NCI-H2081 (cell line): ENCODE measurements around the gene CHRD.
A peak's percentile ranks its signal among the peaks of the same experiment; 100 is the strongest.

Experiments used
- DNase-seq, 2 experiments: peaks; one replicate each; lab custom pipeline; 2025; lab: John Stamatoyannopoulos, UW

Gene CHRD

DNA sequence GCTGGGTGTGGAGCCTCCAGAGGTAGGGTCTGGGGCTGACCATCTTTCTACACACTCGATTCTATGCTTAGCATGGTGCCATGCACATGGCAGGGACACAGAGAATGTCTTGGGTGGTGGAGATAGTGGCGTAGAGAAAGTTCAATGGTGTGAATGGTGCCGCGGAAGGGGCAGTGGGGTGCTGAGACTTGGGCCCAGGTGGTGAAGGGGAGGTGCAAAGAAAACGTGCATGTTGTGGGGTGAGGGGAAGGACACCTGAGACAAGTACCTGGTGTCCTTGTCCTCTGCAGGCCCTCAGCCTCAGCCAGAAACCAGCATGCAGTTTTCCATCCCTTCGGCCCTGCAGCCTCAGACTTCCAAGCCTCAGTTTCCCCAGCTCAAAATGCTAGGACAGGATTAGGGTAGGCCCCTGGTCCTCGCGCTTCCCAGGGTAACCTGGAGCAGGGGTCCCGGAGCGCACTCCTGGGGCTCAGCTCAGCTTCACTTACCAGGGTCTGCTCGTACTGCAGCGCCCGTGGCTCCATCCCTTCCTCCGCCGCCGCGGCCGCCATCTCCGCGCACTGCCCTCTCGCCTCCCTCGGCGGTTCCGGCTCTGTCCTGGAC is 18.8 kb upstream of the CHRD start:
- no peak for DNase-seq

DNA sequence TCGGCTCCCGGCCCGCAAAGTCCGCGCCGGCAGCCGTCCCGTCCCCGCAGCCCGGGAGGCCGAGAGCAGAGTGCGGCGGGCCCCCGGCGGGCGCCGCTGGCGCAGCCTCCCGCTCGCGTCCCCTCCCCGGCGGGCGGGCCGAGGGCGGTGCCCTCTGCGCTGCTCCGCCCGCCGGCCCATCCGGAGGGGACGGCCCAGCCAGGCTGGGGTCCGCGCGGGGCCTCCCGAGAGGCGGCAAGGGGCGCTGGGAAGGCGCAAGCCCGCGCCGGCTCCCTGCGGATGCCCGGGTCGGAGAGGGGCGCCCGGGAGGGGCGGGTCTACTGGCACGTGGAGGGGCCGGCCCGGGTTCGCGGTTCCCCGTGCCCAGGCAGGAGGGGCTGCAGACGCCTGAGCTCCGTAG is 18.3 kb upstream of the CHRD start, which contains the start of the genes CLCN2 and POLR2H:
CLCN2 (minus strand) TSS at position 74 of the 400 bp plus-strand sequence. CDS start 126 bp downstream, outside the sequence.
POLR2H (plus strand) TSS at position 179 of the 400 bp plus-strand sequence. CDS start 1,783 bp downstream, outside the sequence.
- peak; percentile 69 to 79 for DNase-seq

DNA sequence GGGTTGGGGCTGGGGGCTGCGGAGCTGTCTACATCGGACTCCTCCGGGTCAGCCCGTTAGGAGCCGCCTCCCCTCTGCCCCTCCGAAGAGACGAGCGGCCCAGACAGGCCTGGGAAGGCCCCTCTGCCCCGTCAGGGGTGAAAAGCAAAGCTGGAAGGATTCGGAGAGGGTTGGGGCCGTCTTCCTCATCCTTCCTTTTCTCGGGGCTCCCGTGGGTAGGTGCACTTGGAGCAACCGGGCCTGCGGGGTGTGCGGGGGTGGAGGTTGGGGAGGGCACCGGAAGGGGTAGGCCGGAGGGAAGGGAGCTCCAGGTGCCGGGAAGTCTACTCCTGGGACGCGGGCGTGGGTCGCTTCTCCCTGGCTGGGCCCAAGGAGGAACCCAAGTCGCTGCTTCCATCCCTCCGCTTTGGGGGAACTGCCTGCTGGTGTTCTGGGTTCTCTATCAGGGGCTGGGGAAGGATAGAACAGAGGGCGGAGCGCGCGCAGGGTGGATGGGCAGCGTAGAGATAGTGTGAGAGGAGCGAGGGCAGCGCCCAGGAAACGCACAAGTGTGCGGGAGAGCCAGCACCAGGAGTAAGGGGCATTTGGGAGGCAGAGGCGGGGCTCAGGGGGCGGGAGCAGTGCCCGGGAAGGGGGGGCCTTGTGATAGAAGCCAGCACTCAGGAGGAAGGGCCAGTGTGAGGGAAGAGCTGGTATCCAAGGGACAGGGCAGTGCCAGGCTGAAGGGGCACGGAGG is 17.8 kb upstream of the CHRD start:
- peak; percentile 80 to 85 for DNase-seq

DNA sequence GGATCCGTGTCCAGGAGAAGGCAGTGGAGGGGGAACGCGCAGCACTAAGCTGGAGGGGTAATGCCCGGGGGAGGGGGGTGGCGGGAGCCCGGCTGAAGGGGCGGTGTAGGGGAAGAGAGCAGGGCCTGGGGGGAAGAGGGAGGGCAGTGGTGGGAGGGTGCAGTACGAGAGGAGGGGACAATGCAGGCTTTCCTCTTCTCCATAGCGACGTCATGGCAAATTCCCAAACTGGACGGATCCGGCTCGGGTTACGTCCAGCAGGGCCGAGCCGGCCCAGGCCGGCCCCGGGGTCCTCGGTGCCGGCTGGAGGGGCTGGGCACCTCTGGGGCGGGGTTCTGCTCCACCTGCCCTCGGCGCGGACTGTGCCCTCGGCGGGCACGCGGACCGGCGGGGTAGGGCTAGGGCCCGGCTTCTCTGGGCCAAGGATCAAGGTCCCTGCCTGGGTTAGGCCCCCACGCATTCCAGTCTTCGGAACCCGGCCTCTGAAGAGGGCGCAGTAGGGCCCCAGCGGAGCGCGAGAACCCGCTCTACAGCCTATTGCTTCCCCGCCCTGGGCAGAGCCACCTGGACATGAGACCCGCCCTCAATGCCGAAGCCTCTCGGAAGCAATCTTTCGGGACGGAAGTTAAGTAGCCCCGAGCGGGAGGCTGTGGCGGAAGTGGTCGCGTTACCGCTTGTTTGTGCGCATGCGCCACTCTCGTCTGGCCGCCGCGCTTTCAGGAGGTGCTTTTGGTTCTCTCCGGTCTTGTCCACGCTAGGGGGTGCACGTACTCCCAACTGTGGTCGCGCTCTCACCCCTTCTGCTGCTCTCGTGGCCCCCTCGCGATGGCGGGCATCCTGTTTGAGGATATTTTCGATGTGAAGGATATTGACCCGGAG is 16.9 kb upstream of the CHRD start:
- DNase-seq, result peak; percentile 100

DNA sequence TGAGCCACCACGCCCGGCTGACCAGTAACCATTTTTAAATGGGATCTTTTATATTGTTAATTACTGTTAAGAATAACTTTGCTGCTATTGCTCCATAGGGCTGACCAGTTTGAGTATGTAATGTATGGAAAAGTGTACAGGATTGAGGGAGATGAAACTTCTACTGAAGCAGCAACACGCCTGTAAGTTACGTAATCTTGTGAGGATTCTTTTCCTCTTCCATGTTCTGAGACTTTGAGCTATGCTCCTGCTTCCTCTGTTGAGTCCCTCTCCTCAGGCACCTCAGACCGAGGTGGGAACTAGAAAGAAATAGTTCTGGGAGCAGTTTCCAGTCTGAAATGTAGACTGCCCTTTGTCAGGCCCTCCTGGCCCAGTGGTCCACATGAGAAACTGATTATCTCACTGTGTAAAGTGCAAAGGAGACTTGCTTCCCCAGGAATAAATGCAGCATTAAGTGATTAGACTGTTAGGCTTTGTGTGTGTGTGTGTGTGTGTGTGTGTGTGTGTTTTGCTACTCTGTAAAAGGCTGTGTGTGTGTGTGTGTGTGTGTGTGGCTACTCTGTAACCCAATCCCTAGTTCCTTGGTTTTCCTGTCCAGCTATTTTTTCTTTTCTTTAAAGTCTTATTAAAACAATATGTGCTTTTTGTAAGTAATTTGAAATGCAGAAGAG is 13.1 kb upstream of the CHRD start:
- no peak for DNase-seq

DNA sequence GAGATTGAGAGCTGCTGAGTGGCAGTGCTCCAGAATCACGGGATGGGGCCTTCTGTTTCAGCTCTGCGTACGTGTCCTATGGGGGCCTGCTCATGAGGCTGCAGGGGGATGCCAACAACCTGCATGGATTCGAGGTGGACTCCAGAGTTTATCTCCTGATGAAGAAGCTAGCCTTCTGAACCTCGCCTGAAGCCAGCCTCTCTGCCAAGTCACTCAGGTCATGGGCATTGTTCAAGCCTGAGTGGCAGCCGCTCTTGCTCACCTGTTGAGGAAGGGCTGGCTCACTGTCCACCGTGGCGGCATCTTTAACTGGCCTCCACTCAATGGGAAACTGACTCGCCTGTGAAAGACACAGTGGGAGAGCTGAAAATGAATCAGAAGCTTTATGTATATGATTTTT is 11.7 kb upstream of the CHRD start:
- DNase-seq, result no peak

DNA sequence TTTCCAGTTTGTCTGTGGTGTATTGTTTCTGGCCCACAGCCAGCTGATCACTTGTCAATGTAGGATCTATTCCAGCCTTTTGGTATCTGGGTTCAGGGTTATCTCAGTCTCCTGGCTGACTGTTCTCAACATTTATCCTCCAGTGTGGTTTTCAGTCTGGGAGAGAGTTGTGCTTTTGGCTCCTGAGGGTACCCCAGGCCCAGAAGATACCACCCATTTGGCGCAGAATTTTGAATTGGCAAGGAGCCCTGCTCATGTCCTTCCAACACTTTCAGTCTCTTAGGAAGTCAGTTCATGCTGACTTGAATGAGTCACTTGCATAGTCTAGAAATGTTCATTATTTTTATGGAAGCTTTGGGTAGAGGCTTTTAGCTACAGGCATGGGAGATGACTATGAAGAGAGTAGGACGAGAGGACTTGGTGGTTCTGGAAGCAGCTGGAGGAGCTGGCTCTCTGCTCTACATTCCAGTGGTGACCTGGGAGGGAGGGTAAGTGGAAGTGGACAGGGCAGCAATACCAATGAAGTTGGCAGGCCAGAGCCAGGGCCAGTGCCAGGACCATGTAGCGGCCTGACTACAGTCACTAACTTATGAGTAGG is 11.2 kb upstream of the CHRD start:
- no peak for DNase-seq

DNA sequence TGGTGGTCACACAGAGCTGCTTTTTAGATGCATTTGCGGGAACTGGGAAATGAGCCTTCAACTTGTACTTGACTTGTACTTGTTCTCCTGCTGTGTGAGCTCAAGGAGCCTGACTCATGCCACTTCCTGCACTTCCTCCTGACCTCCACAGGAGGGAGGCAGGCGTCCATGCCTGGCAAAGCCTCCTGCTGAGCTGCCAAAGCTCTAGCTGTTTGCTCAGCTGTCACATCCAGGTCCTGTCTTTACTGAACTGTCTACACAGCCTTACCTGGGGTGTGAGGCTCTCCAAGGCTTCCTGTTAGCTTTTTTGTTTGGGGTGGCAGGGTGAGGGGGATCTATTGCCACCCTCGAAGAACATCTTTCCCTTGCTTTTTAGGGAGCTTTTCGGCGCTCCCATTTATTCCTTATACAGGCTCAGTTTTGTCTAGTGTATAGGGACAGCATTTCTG is 8.3 kb upstream of the CHRD start:
- peak; percentile 98 to 99 for DNase-seq

DNA sequence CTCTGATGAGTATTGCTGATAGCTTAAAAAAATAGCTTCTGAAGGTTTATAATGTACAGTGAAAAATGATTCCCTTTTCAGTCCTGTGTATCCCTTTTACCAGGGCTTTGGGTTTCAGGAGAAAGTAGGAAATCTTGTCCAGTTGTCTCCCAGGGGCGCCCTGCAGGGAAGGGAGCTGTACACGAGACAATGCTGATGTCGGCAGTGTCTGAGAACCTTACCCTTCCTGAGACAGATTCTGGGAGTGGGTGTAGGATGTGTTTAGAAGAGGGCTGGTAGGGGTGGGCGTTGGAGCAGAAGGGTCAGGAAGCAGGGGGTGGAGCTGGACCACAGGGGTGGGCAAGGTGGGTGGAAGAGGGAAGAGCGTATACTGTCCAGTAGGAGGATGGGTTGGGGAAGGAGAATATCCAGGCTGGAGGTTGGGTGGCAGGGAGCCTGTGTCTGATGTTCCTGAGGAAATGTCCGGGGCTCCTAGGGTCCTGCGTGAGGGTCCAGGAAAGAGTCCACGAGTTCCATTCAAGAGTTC is 7.5 kb upstream of the CHRD start:
- DNase-seq, result no peak

DNA sequence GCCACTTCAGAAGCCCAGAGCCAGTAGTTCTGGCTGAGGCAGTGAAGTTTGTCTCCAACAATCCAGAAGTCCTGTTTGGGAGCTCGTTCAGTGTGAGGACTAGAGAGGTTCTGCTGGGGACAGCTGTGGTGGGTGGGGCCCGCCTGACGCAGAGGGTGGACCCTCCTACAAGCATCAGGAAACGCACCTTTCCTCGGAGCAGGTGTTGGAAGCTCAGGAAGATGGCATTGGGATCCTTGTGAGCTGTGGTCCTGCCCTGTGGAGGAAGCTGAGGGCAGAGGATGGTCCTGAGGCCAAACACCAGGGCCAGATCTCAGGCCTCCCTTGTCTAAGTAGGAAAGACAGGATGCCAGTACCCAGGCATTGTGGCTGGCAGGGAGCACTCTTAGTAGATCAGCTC is 6.9 kb upstream of the CHRD start:
- no peak for DNase-seq

DNA sequence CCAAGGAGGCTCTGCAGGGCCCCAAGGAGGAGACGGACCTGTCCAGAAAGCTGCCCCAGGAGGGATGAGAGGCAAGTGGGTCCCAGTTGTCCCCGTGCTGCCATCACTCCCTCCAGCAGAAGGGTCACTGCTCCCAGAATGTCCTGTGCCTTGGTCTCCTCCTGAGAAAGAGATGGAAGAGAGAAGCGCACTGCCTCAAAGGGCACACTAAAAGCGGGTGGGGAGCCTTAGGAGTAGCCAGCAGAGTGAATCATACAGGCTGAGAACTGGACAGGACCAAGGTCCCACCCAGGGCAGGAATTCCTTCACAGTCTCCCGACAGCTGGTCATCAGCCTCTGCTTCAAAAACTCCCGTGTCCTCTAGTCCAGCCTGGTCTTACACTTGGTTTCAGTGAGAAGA is 6.4 kb upstream of the CHRD start:
- DNase-seq, result no peak

DNA sequence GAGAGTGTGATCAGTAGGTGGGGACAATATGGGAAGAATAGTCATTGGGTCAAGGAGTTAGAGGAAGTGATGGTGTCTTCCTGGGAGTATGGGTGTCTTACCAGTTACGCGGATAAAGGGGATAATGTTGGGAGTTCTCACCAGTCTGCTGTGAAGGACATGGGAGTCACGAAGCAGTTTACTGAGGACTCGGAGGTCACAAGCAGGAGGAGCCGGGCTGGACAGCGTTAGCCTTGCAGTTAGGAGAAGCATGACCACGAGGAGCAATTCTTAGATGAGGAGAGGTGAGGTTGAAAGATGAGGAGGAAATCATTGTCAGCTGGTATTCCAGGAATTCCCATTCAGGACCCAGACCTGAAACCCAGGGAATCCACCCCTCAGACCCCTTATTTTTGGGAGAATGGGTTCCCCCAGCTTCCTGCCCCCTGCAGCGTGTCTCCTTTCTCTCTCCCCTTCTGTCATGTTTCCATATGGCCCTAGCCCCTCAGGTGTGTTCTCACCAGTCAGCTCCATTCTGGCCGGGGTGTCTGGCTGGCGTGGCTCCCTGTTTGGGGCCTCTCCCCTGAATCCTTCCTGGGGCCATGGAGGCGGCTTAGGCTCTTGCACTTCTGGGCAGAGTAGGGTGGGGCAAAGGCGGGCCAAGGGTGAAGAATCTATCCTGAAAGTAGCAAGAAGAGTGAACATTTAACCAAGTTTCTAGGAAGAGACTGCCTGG is 4.0 kb upstream of the CHRD start:
- no peak for DNase-seq

DNA sequence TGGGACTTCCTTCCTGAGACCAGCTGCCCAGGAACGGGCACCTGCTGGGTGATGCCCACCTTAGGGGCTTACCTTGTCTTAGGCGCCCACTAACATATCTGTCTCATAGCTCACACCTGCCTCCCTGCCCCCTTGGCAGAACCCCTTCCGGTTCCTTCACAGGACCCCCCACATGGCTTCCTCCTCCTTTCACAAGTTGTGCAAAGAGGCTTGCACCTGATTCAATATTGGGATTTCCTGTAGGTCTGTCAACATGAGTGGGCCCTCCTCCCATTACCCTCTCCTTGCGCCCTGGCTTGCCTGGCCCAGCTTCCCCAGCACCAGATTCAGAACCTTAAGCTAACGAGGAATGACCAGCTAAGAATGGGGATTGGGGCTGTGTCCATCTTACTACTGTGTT is 2.5 kb upstream of the CHRD start:
- peak; percentile 69 to 91 for DNase-seq

DNA sequence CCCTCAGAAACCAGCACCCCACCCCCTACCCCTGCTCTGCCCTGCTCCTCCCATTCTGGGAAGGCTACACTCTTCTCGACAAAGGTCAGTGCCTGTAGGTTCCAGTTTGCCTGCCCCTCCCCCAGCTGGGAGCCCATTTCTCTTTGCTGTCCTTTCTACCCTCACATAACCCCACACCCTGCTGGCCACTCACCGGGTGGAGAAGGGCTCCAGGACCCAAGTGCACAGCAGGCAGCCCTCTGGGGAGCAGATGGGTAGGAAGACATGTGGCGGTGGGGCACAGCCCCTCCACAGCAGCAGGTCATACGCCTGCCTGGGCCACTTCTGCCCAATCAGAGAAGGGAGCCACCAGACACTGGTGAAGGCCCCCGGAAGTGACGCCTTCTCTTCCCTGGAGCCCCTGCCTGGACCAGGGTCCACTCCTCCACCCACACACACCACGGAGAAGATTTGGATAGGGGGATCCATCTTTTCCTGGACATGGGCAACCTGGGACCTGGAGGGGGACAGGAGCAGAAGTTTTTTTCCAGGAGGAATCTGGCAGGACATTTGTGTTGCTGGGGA is 1.9 kb upstream of the CHRD start, which contains the start of gene THPO:
THPO (minus strand) TSS at position 326 of the 564 bp plus-strand sequence. CDS start 1,948 bp downstream, outside the sequence.
- DNase-seq, result peak in 1 of 2 experiments; percentile 47

DNA sequence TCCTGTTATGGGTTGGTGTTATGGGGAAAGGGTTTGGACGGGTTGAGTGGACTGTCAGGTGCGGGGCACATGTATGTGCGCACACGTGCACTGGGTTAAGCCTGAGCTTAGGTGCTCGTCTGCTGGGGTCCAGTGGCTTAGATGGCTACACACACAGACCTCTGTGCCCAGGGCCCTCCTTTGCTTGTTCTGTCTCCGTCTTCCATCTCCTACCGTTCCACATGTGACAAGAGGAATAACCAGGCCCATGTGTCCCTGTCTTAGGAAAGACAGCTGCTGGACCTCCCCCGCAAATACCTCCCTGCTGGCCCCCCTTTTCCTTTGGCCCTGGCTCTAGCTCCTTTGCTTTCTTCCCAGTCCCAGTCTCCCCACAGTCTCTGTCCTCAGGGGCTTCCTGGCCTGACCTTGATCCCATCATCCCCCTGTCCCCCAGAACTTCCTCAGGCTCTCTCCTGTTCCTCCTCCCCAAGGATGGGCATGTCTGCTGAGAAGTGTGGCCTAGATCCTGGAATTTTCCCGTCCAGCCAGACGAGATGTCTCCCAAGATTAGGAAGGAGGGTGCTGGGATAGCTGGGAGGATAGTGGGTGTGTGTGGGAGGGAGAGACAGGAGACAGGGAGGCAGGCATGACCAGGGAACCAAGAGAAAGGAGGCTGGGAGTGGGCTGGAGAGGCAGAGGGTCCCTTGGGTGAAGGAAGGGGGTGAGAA is 1.1 kb upstream of the CHRD start:
- no peak for DNase-seq

DNA sequence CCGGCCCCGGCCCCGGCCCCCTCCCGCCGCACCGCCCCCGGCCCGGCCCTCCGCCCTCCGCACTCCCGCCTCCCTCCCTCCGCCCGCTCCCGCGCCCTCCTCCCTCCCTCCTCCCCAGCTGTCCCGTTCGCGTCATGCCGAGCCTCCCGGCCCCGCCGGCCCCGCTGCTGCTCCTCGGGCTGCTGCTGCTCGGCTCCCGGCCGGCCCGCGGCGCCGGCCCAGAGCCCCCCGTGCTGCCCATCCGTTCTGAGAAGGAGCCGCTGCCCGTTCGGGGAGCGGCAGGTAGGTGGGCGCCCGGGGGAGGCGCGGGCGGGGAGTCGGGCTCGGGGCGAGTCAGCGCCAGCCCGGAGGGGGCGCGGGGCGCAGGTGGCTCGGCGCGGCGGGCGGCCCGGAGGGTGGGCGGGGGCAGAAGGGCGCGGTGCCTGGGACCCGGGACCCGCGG is 352 bp downstream of the CHRD start:
- DNase-seq, result peak; percentile 40 to 52

DNA sequence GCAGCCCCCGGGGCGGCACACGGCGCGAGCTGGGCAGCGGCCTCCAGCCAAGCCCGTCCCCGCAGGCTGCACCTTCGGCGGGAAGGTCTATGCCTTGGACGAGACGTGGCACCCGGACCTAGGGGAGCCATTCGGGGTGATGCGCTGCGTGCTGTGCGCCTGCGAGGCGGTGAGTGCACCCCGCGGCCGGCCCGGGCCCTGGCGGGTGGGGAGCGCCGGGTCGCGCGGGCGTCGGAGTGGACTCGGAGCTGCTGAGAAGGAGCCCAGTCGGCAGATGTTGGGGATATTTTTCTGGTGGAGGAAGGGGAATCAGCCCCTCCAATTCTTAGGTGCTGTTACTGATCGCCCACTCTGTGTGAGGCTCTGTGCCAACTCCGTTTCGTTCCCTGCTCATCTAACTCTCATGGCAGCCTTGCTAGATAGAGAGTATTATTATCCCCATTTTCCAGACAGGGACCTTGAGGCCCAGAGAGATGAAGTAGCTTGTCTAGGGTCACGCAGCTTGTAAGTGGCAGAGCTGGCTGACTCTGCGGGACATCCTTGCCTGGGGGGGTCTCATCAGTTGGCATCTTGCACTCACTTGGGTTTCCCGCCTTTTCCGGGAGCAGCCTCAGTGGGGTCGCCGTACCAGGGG is 890 bp downstream of the CHRD start:
- DNase-seq, result no peak

DNA sequence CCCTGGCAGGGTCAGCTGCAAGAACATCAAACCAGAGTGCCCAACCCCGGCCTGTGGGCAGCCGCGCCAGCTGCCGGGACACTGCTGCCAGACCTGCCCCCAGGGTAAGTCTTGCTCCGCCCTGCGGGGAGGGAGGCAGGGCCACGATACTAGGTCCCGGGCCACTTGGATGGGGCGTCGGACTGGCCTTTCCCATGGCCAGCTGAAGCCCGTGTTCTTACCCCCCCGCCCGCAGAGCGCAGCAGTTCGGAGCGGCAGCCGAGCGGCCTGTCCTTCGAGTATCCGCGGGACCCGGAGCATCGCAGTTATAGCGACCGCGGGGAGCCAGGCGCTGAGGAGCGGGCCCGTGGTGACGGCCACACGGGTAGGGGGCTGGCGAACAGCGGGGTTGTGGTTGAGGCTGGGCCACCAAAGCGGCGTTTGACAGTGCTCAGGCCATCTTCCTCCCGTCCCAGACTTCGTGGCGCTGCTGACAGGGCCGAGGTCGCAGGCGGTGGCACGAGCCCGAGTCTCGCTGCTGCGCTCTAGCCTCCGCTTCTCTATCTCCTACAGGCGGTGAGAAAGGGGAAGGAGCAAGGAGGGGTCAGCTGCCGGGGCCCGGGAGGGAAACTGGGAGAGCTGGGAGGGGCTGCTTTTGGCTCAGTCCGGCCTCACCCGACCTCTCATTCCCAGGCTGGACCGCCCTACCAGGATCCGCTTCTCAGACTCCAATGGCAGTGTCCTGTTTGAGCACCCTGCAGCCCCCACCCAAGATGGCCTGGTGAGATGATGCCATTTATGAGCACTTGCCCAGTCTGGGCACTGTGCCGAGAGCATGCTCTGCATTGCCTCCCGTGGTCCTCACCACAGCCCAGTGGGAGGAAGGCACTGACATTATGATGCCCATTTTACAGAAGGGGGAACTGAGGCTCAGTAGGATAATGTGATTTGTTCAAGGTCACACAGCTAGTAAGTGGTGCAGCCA is 1.7 kb downstream of the CHRD start:
- DNase-seq, result no peak
